Transverse colon (tissue), 4 donors: ENCODE data around the gene CCDC9B. TPM values are rescaled to one million over a fixed set of nuclear protein-coding genes. Genes with fewer than 3 reads are reported as not detected.

Source experiments
- DNase-seq: peaks from one replicate; pipeline ENCODE4 v3.0.0-alpha.2; 2019
- H3K27ac ChIP-seq, 4 donors: fragments of 200-600 bp; sonication (generic); 2 replicates each; pipeline ENCODE4 v1.5.1; 2016 to 2018; ENCODE audit warnings: inconsistent platforms in 4 of 4
- H3K27me3 ChIP-seq: fragments of 200-600 bp; sonication (generic); 2 replicates; pipeline ENCODE4 v1.5.1; 2017; ENCODE audit warnings: inconsistent platforms
- H3K36me3 ChIP-seq, 4 donors: fragments of 200-600 bp; sonication (generic); 2 replicates each; pipeline ENCODE4 v1.5.1; 2017 to 2019; ENCODE audit warnings: inconsistent platforms in 4 of 4
- H3K4me1 ChIP-seq, 4 donors: fragments of 200-600 bp; sonication (generic); 2 replicates each; pipeline ENCODE4 v1.5.1; 2017 to 2020; ENCODE audit warnings: inconsistent platforms in 4 of 4
- H3K4me3 ChIP-seq, 4 donors: fragments of 200-600 bp; sonication (generic); 1 replicate in 1 of 4; 2 replicates in 3 of 4; pipeline versions ENCODE4 v1.5.1 to v1.6.1; 2017 to 2019; ENCODE audit warnings: inconsistent platforms in 4 of 4
- H3K9me3 ChIP-seq, 2 donors: fragments of 200-600 bp; sonication (generic); 2 replicates each; pipeline ENCODE4 v1.5.1; 2017 to 2019; ENCODE audit warnings: inconsistent platforms in 2 of 2
- CTCF ChIP-seq, 5 experiments: fragments of 200-600 bp in 3 of 5; fragments of 450-650 bp in 2 of 5; sonication (generic) in 3 of 5; IDR thresholded peaks; 1 replicate in 2 of 5; 2 replicates in 3 of 5; pipeline ENCODE4 v1.5.1; 2016 to 2017; ENCODE audit warnings: antibody characterized with exemption in 5 of 5, inconsistent platforms in 3 of 5, mild to moderate bottlenecking in 2 of 5, moderate library complexity in 1 of 5
- EP300 ChIP-seq: sonication (generic); formaldehyde crosslinking; IDR thresholded peaks from one replicate; pipeline ENCODE4 v1.6.1; 2017; ENCODE audit warnings: antibody characterized with exemption, low read depth
- POLR2A ChIP-seq: fragments of 450-650 bp; IDR thresholded peaks from one replicate; pipeline ENCODE4 v1.6.1; 2016; ENCODE audit warnings: antibody characterized with exemption, mild to moderate bottlenecking, moderate library complexity
- POLR2AphosphoS5 ChIP-seq, 3 donors: sonication (generic); formaldehyde crosslinking; IDR thresholded peaks; one replicate each; pipeline ENCODE4 v1.6.1; 2016; ENCODE audit warnings: antibody characterized with exemption in 3 of 3
- WGBS, 2 donors: methylation state at CpG; one replicate each; pipeline ENCODE4 v1.1.5; 2018; ENCODE audit warnings: low coverage in 1 of 2; 5-methylcytosine and 5-hydroxymethylcytosine counted together
- in situ Hi-C, 4 donors: fragments of 200-750 bp; cut with MboI; loops; one replicate each; pipeline versions ENCODE4 v1.15.0 to v1.15.1; 2017; ENCODE audit warnings: low sequenced_read_pairs in 3 of 4, low pct_ligation_motif_present in 1 of 4, low pct_unique_long_range_greater_than_20kb in 1 of 4
- intact Hi-C: fragments of 100-400 bp; cut with DNase I; formaldehyde crosslinking; loops from one replicate; pipeline ENCODE4 v1.15.1; 2023; ENCODE audit warnings: low total_unique reads
- total RNA-seq, 4 donors: library from RNA; depleted of rRNA; stranded (reverse); fragments of >200 nt; gene quantifications; one replicate each; pipeline ENCODE4 v1.1.0, GENCODE V29; 2016

CCDC9B gene
- total RNA-seq, 4 donors from 2014 or later: 22.0 to 49.4 (median 36.9) TPM

GRCh38 chr15:40346579-40347558, 6.1 kb upstream of the CCDC9B start:
- H3K36me3 ChIP-seq: no peaks in the 10 kb centered on the region
- peak; percentile 10 for DNase-seq
- WGBS, 2 donors: 80% methylated on average over 2 to 15 of the region's 15 CpGs
- no peaks in the 10 kb centered on the region for H3K9me3 ChIP-seq
- TF ChIP-seq CTCF (IDR thresholded peaks at IDR 0.05) (no peak), POLR2A (no peak), POLR2AphosphoS5 (IDR thresholded peaks at IDR 0.05) (no peak), EP300 (no peak)
- intact Hi-C loops: no loop called here
- H3K27me3 ChIP-seq: no peaks in the 10 kb centered on the region
- in situ Hi-C loops: no loop called here
- H3K4me3 ChIP-seq: peak overlapping the region in 1 of 4 donors; percentile 3
- H3K27ac ChIP-seq: peak overlapping the region; percentile 95 to 98 (median 96)
- H3K4me1 ChIP-seq: peaks cover 42 to 79% (median 73%) of the 10 kb centered on the region in 4 donors

DNA sequence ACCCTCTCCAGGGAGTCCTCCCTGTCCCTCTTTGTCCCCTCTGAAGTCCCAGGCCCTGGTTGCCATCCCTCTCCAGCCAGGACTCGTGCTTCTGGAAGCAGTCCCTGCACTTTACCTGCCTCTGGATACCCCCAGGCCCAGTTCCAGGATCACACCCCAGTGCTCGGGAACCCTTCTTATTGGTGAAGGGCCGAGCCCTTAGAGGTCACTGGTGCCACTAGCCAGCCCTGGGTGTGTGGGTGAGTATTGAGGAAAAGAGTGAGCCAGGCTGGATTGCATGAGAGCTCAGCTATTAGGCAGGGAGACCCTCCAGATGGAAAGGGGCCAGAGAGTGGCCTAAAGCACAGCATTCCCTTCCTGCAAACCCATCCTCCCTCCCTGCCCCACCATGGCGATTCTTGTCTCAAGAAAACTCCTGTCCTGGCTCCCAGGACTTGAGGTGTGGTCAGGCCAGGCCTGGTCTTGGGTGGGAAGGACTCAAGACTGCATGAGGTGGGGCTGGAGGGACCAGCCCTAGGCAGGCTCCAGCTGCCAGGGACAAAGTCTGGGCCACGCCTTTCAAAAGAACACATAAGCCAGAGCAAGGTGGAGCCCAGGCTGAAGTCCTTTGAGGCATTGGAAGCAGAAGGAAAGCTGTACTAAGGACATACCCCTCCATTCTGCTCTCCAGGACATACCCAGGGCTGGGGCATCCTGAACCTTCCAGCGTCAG, 5.3 kb upstream of the CCDC9B start:
- H3K36me3 ChIP-seq: no peaks in the 10 kb centered on the region
- intact Hi-C loops (no loop called here), in situ Hi-C loops (no loop called here)
- H3K4me1 ChIP-seq: peaks cover 48 to 88% (median 81%) of the 10 kb centered on the region in 4 donors
- 55% methylated on average over 6 of the region's 6 CpGs; no CpG with 5 or more reads in 1 of the 2 donors for WGBS, 2 donors
- no peaks in the 10 kb centered on the region for H3K27me3 ChIP-seq
- H3K27ac ChIP-seq: peak overlapping the region; percentile 95 to 98 (median 96)
- H3K4me3 ChIP-seq: peak overlapping the region in 1 of 4 donors; percentile 3
- peak; percentile 89 for DNase-seq
- TF ChIP-seq EP300 (peak; percentile 79), POLR2AphosphoS5 (IDR thresholded peaks at IDR 0.05) (peak; percentile 87 to 97 (median 95)), POLR2A (peak; percentile 93), CTCF (IDR thresholded peaks at IDR 0.05) (no peak)
- no peaks in the 10 kb centered on the region for H3K9me3 ChIP-seq

GRCh38 chr15:40345225-40345866, 4.6 kb upstream of the CCDC9B start:
- peak overlapping the region; percentile 95 to 98 (median 96) for H3K27ac ChIP-seq
- no peak for TF ChIP-seq EP300
- TF ChIP-seq POLR2AphosphoS5 (IDR thresholded peaks at IDR 0.05): no peak
- no peak for TF ChIP-seq CTCF (IDR thresholded peaks at IDR 0.05)
- TF ChIP-seq POLR2A: no peak

More at GRCh38 chr15:40345225-40345866, 4.6 kb upstream of the CCDC9B start:
- H3K27me3 ChIP-seq: no peaks in the 10 kb centered on the region
- peak; percentile 20 for DNase-seq
- no peaks in the 10 kb centered on the region for H3K36me3 ChIP-seq
- H3K4me3 ChIP-seq: peak overlapping the region in 2 of 4 donors; percentile 8 to 12
- H3K9me3 ChIP-seq: no peaks in the 10 kb centered on the region
- intact Hi-C loops (no loop called here), in situ Hi-C loops (no loop called here)
- 63% methylated on average over 10 of the region's 10 CpGs; no CpG with 5 or more reads in 1 of the 2 donors for WGBS, 2 donors
- peaks cover 49 to 93% (median 85%) of the 10 kb centered on the region in 4 donors for H3K4me1 ChIP-seq
